ENCODE measurements around the gene HOXB9.
A peak's percentile ranks its signal among the peaks of the same experiment; 100 is the strongest.

Gene HOXB9

GRCh38 chr17:48626245-48627117 lies at the start of gene HOXB9:
Gene HOXB9 (minus strand): TSS chr17:48626358. CDS start chr17:48626269, 89 bp downstream.
- DNase-seq (ENCODE audit: low read depth in 2 of 2, low spot score in 1 of 2) = peak in 1 of 2 donors; percentile 44

- DNase-seq (ENCODE audit: low read depth in 2 of 2, low spot score in 1 of 2) = no peak
These were observed 46.2 kb upstream of the HOXB9 start for GRCh38 chr17:48672340-48672739.

GRCh38 chr17:48671697-48672171 lies 45.6 kb upstream of the HOXB9 start:
- peak; percentile 40 to 42 for DNase-seq (ENCODE audit: low read depth in 2 of 2, low spot score in 1 of 2)

GRCh38 chr17:48663134-48663924 lies 37.2 kb upstream of the HOXB9 start:
- no peak for DNase-seq (ENCODE audit: low read depth in 2 of 2, low spot score in 1 of 2)

GRCh38 chr17:48655913-48656312 lies 29.8 kb upstream of the HOXB9 start:
- DNase-seq (ENCODE audit: low read depth in 2 of 2, low spot score in 1 of 2) = no peak

GRCh38 chr17:48649741-48650140 lies 23.6 kb upstream of the HOXB9 start:
- DNase-seq (ENCODE audit: low read depth in 2 of 2, low spot score in 1 of 2) = no peak

GRCh38 chr17:48647963-48648245 lies 21.7 kb upstream of the HOXB9 start:
- DNase-seq (ENCODE audit: low read depth in 2 of 2, low spot score in 1 of 2) = no peak

- DNase-seq (ENCODE audit: low read depth in 2 of 2, low spot score in 1 of 2) = no peak
These were observed 21.2 kb upstream of the HOXB9 start for GRCh38 chr17:48647103-48647962.

GRCh38 chr17:48646183-48647102 lies 20.3 kb upstream of the HOXB9 start:
- DNase-seq (ENCODE audit: low read depth in 2 of 2, low spot score in 1 of 2) = peak in 1 of 2 donors; percentile 17

- no peak for DNase-seq (ENCODE audit: low read depth in 2 of 2, low spot score in 1 of 2)
These were observed 19.6 kb upstream of the HOXB9 start for GRCh38 chr17:48645639-48646182.

GRCh38 chr17:48644910-48645557 lies 18.9 kb upstream of the HOXB9 start:
- DNase-seq (ENCODE audit: low read depth in 2 of 2, low spot score in 1 of 2) = no peak

- DNase-seq (ENCODE audit: low read depth in 2 of 2, low spot score in 1 of 2) = no peak
These were observed 18.0 kb upstream of the HOXB9 start for GRCh38 chr17:48644159-48644558.

GRCh38 chr17:48643697-48644012 lies 17.5 kb upstream of the HOXB9 start:
- DNase-seq (ENCODE audit: low read depth in 2 of 2, low spot score in 1 of 2) = no peak

- DNase-seq (ENCODE audit: low read depth in 2 of 2, low spot score in 1 of 2) = no peak
These were observed 16.9 kb upstream of the HOXB9 start for GRCh38 chr17:48642843-48643696.

GRCh38 chr17:48642059-48642842 lies 16.1 kb upstream of the HOXB9 start:
- no peak for DNase-seq (ENCODE audit: low read depth in 2 of 2, low spot score in 1 of 2)

GRCh38 chr17:48641541-48642058 lies 15.4 kb upstream of the HOXB9 start:
- no peak for DNase-seq (ENCODE audit: low read depth in 2 of 2, low spot score in 1 of 2)

GRCh38 chr17:48640858-48641180 lies 14.7 kb upstream of the HOXB9 start:
- no peak for DNase-seq (ENCODE audit: low read depth in 2 of 2, low spot score in 1 of 2)

All from stimulated activated CD8-positive, alpha-beta memory T cell treated with anti-CD3 and anti-CD28 coated beads, Interleukin-4, amount 100 ng/mL, for 4 hours (primary cell).